Brain microvascular endothelial cell (primary cell): Measurements from ENCODE around the gene PLAC8L1.

ENCODE experiments used
- DNase-seq: peaks from one replicate; pipeline ENCODE4 v3.0.0-alpha.2; 2020
- H3K27ac ChIP-seq: fragments of 250-450 bp; sonication (Bioruptor Pico); 2 replicates; pipeline ENCODE4 v1.5.1; 2020; ENCODE audit warnings: mild to moderate bottlenecking, moderate library complexity
- H3K27me3 ChIP-seq: fragments of 250-450 bp; sonication (Bioruptor Pico); replicated peaks from 2 replicates; pipeline ENCODE4 v1.5.1; 2020; ENCODE audit warnings: mild to moderate bottlenecking
- H3K36me3 ChIP-seq: fragments of 250-450 bp; sonication (Bioruptor Pico); replicated peaks from 2 replicates; pipeline ENCODE4 v1.5.1; 2020; ENCODE audit warnings: mild to moderate bottlenecking
- H3K4me3 ChIP-seq: 2 replicates; pipeline ENCODE4 v1.5.1; 2011; ENCODE audit warnings: low read depth, mild to moderate bottlenecking, control low read depth, low read length, moderate library complexity
- CTCF ChIP-seq: IDR thresholded peaks from 2 replicates; pipeline ENCODE4 v1.5.1; 2011; ENCODE audit warnings: low read depth, mild to moderate bottlenecking, moderate library complexity, low read length, control low read depth, inconsistent platforms; ENCODE audit errors: missing control alignments
- in situ Hi-C: cut with HindIII; loops from 2 replicates; pipeline ENCODE4 v1.10.0; 2017; ENCODE audit warnings: low sequenced_read_pairs, low pct_ligation_motif_present

PLAC8L1 gene

GRCh38 chr5:146091881-146092280, 13.5 kb downstream of the PLAC8L1 start:
- TF ChIP-seq CTCF = no peak

GRCh38 chr5:146089287-146089686, 16.1 kb downstream of the PLAC8L1 start:
- Histone ChIP-seq H3K36me3 (no peaks in the 10 kb centered on the region), H3K27ac (no peak overlapping the region), H3K27me3 (no peaks in the 10 kb centered on the region), H3K4me3 (no peak overlapping the region)
- in situ Hi-C loops = no loop called here
- no peak for TF ChIP-seq CTCF
- no peak for DNase-seq

More at GRCh38 chr5:146091881-146092280, 13.5 kb downstream of the PLAC8L1 start:
- Histone ChIP-seq H3K36me3 (no peaks in the 10 kb centered on the region), H3K27ac (no peak overlapping the region), H3K4me3 (no peak overlapping the region), H3K27me3 (no peaks in the 10 kb centered on the region)
- in situ Hi-C loops = no loop called here
- no peak for DNase-seq

- H3K4me3 ChIP-seq = no peak overlapping the region
- TF ChIP-seq CTCF = no peak
- in situ Hi-C loops = no loop called here
These were observed 17.3 kb downstream of the PLAC8L1 start for GRCh38 chr5:146088098-146088497.

GRCh38 chr5:146084376-146084775, 21.0 kb downstream of the PLAC8L1 start:
- TF ChIP-seq CTCF = no peak
- in situ Hi-C loops = no loop called here
- no peak overlapping the region for H3K27ac ChIP-seq

More at GRCh38 chr5:146088098-146088497, 17.3 kb downstream of the PLAC8L1 start:
- Histone ChIP-seq H3K27ac (no peak overlapping the region), H3K36me3 (no peaks in the 10 kb centered on the region), H3K27me3 (no peaks in the 10 kb centered on the region)
- DNase-seq = no peak

GRCh38 chr5:146082798-146083197, 22.6 kb downstream of the PLAC8L1 start:
- Histone ChIP-seq H3K36me3 (no peaks in the 10 kb centered on the region), H3K4me3 (no peak overlapping the region), H3K27me3 (no peaks in the 10 kb centered on the region), H3K27ac (no peak overlapping the region)
- DNase-seq = no peak
- no peak for TF ChIP-seq CTCF
- in situ Hi-C loops = no loop called here

More at GRCh38 chr5:146084376-146084775, 21.0 kb downstream of the PLAC8L1 start:
- DNase-seq = no peak
- Histone ChIP-seq H3K36me3 (no peaks in the 10 kb centered on the region), H3K4me3 (no peak overlapping the region), H3K27me3 (no peaks in the 10 kb centered on the region)

GRCh38 chr5:146081556-146081955, 23.8 kb downstream of the PLAC8L1 start:
- no peaks in the 10 kb centered on the region for H3K27me3 ChIP-seq
- no peaks in the 10 kb centered on the region for H3K36me3 ChIP-seq
- H3K4me3 ChIP-seq = no peak overlapping the region
- no peak for TF ChIP-seq CTCF
- in situ Hi-C loops = no loop called here
- no peak overlapping the region for H3K27ac ChIP-seq
- no peak for DNase-seq
